A673 (cell line): ENCODE results near the gene NDST4. TPM values are rescaled to one million over a fixed set of nuclear protein-coding genes. Genes with fewer than 3 reads are reported as not detected.
A peak's percentile ranks its signal among the peaks of the same experiment; 100 is the strongest.

Source experiments
- BruUV-seq: library from RNA; stranded (reverse); fragments of 400-500 nt; replicated peaks from 2 replicates; lab custom pipeline; 2021; lab: Mats Ljungman, UMichigan
- CTCF ChIA-PET: fragments of 300-600 bp; sonication (Branson Sonifier 250); formaldehyde crosslinking; loops from one replicate; lab custom pipeline; 2022; ENCODE audit warnings: antibody characterized with exemption; lab: Charles Lee
- POLR2A ChIA-PET: fragments of 300-600 bp; sonication (Branson Sonifier 250); formaldehyde crosslinking; loops from one replicate; lab custom pipeline; 2022; ENCODE audit warnings: antibody characterized with exemption; ENCODE audit not compliant: low non-redundant PET; lab: Charles Lee
- DNase-seq: peaks from one replicate; pipeline ENCODE4 v3.0.0-alpha.2; 2015; ENCODE audit warnings: low spot score
- H3K27ac ChIP-seq: fragments of 200-600 bp; sonication (generic); 2 replicates; pipeline ENCODE4 v1.5.1; 2016; ENCODE audit warnings: mixed run types, low read depth, mild to moderate bottlenecking, mixed read lengths, antibody characterized with exemption, low read length; ENCODE audit not compliant: poor library complexity, severe bottlenecking
- H3K27me3 ChIP-seq: fragments of 200-600 bp; sonication (generic); replicated peaks from 2 replicates; pipeline ENCODE4 v1.6.1; 2017; ENCODE audit warnings: mixed run types, low read depth, mild to moderate bottlenecking, mixed read lengths, antibody characterized with exemption, low read length; ENCODE audit not compliant: insufficient read depth, poor library complexity
- H3K36me3 ChIP-seq: fragments of 200-600 bp; sonication (generic); 2 replicates; pipeline ENCODE4 v1.6.1; 2016; ENCODE audit warnings: mixed run types, mild to moderate bottlenecking, mixed read lengths, antibody characterized with exemption, low read length; ENCODE audit not compliant: insufficient read depth, poor library complexity, severe bottlenecking
- H3K4me1 ChIP-seq: fragments of 200-600 bp; sonication (generic); 2 replicates; pipeline ENCODE4 v1.6.1; 2017; ENCODE audit warnings: mixed run types, mild to moderate bottlenecking, mixed read lengths, antibody characterized with exemption, low read length; ENCODE audit not compliant: insufficient read depth, poor library complexity, severe bottlenecking
- H3K4me3 ChIP-seq: fragments of 200-600 bp; sonication (generic); 2 replicates; pipeline ENCODE4 v1.5.1; 2016; ENCODE audit warnings: low read depth, mixed run types, mild to moderate bottlenecking, mixed read lengths, low read length; ENCODE audit not compliant: poor library complexity, severe bottlenecking
- H3K9me3 ChIP-seq: fragments of 200-600 bp; sonication (generic); 2 replicates; pipeline ENCODE4 v1.6.1; 2016; ENCODE audit warnings: mixed run types, low read depth, mild to moderate bottlenecking, mixed read lengths, antibody characterized with exemption, low read length; ENCODE audit not compliant: poor library complexity, severe bottlenecking
- EZH2 ChIP-seq: fragments of 200-600 bp; sonication (generic); IDR thresholded peaks from 2 replicates; pipeline ENCODE4 v1.6.1; 2017; ENCODE audit warnings: borderline replicate concordance, low read depth, mild to moderate bottlenecking, mixed read lengths, antibody characterized with exemption, low read length; ENCODE audit not compliant: poor library complexity, severe bottlenecking
- intact Hi-C: fragments of 100-400 bp; cut with micrococcal nuclease; formaldehyde crosslinking; loops from one replicate; pipeline ENCODE4 v1.10.0; 2022; ENCODE audit not compliant: unreplicated experiment
- total RNA-seq: library from RNA; stranded (reverse); gene quantifications from 2 replicates; pipeline ENCODE4 v1.2.3, GENCODE V29; 2021
- TF ChIP-seq, protein P1 (sequence below): fragments of 300-800, 200-600 bp; sonication (generic); conservative IDR thresholded peaks from 2 replicates; pipeline ENCODE4 v1.5.1; 2017; ENCODE audit warnings: low read depth, mild to moderate bottlenecking, antibody characterized with exemption, low read length, moderate library complexity, mixed read lengths

NDST4 gene
- total RNA-seq, 1 experiment from 2014 or later = 32.8 TPM

DNA sequence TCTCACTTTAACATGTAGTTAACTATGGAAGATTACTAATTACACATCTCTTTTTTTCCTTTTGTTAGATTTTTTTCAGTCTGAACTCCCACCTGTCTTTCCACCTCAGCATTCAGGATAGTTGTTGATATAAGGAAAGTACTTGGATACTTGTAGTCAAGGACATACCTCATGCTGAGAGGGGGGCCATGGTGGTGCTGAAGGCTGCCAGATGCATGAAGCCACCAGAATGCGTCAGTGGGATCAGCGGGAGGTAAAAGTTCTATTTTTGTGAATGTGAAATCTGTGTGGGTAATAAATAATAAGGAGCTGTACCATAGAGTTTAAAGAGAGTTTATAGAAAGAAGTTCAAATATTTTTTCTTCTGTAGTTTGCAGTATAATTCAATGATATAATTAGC, 13.1 kb upstream of the NDST4 start:
- Histone ChIP-seq H3K36me3 (no peaks in the 10 kb centered on the region), H3K27ac (no peak overlapping the region), H3K27me3 (no peaks in the 10 kb centered on the region), H3K4me3 (no peak overlapping the region), H3K4me1 (peaks cover 25% of the 10 kb centered on the region), H3K9me3 (no peaks in the 10 kb centered on the region)
- intact Hi-C loops = loop anchor here (10.0 kb wide), 1 partner anchor 408 kb away; no protein-coding TSS in a partner anchor
- no TSS peak for BruUV-seq
- DNase-seq = peak; percentile 48
- CTCF ChIA-PET = no interaction called here
- TF ChIP-seq, protein P1, sequence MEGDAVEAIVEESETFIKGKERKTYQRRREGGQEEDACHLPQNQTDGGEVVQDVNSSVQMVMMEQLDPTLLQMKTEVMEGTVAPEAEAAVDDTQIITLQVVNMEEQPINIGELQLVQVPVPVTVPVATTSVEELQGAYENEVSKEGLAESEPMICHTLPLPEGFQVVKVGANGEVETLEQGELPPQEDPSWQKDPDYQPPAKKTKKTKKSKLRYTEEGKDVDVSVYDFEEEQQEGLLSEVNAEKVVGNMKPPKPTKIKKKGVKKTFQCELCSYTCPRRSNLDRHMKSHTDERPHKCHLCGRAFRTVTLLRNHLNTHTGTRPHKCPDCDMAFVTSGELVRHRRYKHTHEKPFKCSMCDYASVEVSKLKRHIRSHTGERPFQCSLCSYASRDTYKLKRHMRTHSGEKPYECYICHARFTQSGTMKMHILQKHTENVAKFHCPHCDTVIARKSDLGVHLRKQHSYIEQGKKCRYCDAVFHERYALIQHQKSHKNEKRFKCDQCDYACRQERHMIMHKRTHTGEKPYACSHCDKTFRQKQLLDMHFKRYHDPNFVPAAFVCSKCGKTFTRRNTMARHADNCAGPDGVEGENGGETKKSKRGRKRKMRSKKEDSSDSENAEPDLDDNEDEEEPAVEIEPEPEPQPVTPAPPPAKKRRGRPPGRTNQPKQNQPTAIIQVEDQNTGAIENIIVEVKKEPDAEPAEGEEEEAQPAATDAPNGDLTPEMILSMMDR = no peak
- no peak for TF ChIP-seq EZH2
- POLR2A ChIA-PET = no interaction called here

DNA sequence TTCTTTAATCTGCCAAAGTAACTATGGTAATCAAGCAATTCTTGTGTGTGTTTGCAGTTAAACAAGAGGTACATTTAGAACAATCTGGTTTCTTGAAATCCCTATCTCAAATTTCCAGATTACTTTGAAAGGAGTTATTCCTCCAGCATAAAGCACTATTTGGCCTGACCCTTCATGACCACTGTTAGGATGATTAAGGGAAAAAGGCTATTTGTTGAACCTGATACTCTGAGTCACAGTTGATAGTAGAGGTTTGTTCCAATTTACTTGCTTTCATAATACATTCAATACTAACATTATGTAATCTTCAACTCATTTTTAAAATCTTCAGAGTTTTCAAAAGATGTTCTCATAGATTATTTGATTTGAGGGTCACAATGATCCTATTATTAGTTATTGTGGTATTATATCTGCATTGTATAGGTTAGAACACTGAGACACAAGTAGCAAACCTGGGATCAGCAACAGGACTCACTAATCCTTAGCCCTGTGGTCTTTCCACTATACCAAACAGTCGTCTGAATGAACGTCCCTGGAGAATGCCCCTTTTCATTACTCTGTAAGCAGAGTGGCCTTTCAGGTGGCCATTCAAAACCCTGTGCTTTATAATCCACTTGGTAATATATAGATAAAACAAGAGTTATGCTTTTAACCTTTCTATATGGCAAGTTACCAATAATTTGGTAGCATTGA, 8.1 kb upstream of the NDST4 start:
- CTCF ChIA-PET = no interaction called here
- Histone ChIP-seq H3K27me3 (no peaks in the 10 kb centered on the region), H3K9me3 (no peaks in the 10 kb centered on the region), H3K36me3 (no peaks in the 10 kb centered on the region), H3K4me3 (no peak overlapping the region), H3K4me1 (peaks cover 42% of the 10 kb centered on the region), H3K27ac (peak overlapping the region; percentile 62)
- no peak for DNase-seq
- no peak for TF ChIP-seq EZH2
- TF ChIP-seq, protein P1 = no peak
- BruUV-seq = no TSS peak
- POLR2A ChIA-PET = no interaction called here
- intact Hi-C loops = loop anchor here (5.0 to 10.0 kb wide), 4 partner anchors 413 to 1061 kb away; no protein-coding TSS in a partner anchor

DNA sequence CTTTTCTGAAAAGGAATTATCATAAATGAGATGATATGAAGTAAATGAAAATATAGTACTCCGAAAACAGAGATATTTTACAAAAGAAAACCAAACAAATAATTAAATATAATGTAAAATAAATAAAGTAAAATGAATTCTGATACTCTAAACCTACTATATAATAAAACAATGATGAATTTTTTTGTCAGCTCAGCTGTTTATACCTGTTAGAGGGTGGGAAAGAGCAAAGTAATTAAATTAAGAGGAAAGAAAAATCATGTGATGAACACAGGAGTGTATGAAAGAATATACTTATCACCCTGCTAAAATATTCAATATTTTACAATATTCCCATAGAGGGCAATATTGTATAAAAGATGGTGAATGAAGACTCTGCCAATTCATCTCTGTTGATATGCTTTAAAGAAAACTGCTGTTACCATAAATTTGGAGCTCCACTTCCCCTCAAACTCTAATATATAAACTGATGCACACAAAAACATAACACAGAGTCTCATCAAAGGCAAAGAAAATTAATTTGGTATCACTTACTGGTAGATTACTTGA, 6.5 kb upstream of the NDST4 start:
- no TSS peak for BruUV-seq
- peak; percentile 67 for DNase-seq
- CTCF ChIA-PET = interaction anchor here (0.6 to 0.7 kb wide), 2 partner anchors 113 to 733 kb away, joined by 3 read pairs; no protein-coding TSS in a partner anchor
- TF ChIP-seq, protein P1 = peak; percentile 52
- TF ChIP-seq EZH2 = no peak
- no peaks in the 10 kb centered on the region for H3K9me3 ChIP-seq
- peaks cover 45% of the 10 kb centered on the region for H3K4me1 ChIP-seq
- intact Hi-C loops = loop anchor here (5.0 to 10.0 kb wide), 5 partner anchors 415 to 1062 kb away; no protein-coding TSS in a partner anchor
- H3K27me3 ChIP-seq = no peaks in the 10 kb centered on the region
- no peak overlapping the region for H3K4me3 ChIP-seq
- H3K27ac ChIP-seq = peak overlapping the region; percentile 25
- POLR2A ChIA-PET = no interaction called here
- no peaks in the 10 kb centered on the region for H3K36me3 ChIP-seq
